Jurkat, Clone E6-1 (cell line): ENCODE results near the gene UBXN7.
"Not testable (repeated sequence)": the region's sequence is repeated elsewhere in the genome, so short reads cannot be mapped to it uniquely, and the experiment has no call there.

Source experiments
- DNase-seq: peaks from one replicate; pipeline ENCODE4 v3.0.0-alpha.2; 2011; ENCODE audit warnings: low read depth, low spot score
- H3K4me3 ChIP-seq: 2 replicates; pipeline ENCODE4 v1.5.1; 2011; ENCODE audit warnings: mild to moderate bottlenecking, low read length, control low read depth, moderate library complexity

The UBXN7 gene

GRCh38 chr3:196334982-196335381, 97.2 kb downstream of the UBXN7 start:
- H3K4me3 ChIP-seq, result no peak overlapping the region
- no peak for DNase-seq

GRCh38 chr3:196332168-196332567, 100.1 kb downstream of the UBXN7 start:
- H3K4me3 ChIP-seq, result no peak overlapping the region
- DNase-seq, result no peak

- no peak overlapping the region for H3K4me3 ChIP-seq
- DNase-seq, result no peak
Observed at GRCh38 chr3:196327405-196327804, 104.8 kb downstream of the UBXN7 start.

- no peak for DNase-seq
- no peak overlapping the region for H3K4me3 ChIP-seq
Observed at GRCh38 chr3:196326936-196327335, 105.3 kb downstream of the UBXN7 start.

GRCh38 chr3:196323691-196324090, 108.5 kb downstream of the UBXN7 start:
- DNase-seq, result peak; percentile 28

DNA sequence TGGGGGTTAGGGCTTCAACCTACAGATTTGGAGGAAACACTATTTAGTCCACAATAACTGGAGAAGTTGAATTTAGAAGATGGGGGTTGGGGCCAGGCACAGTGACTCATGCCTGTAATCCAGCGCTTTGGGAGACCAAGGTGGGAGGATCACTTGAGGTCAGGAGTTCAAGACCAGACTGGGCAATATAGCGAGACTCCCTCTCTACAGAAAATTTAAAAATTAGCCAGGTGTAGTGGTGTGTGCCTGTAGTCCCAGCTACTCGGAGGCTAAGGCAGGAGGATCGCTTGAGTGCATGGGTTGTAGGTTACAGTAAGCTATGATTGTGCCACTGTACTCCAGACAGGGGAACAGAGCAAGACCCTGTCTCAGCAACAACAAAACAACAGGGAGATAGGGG, 109.2 kb downstream of the UBXN7 start:
- no peak for DNase-seq

More at GRCh38 chr3:196323691-196324090, 108.5 kb downstream of the UBXN7 start:
- no peak overlapping the region for H3K4me3 ChIP-seq

DNA sequence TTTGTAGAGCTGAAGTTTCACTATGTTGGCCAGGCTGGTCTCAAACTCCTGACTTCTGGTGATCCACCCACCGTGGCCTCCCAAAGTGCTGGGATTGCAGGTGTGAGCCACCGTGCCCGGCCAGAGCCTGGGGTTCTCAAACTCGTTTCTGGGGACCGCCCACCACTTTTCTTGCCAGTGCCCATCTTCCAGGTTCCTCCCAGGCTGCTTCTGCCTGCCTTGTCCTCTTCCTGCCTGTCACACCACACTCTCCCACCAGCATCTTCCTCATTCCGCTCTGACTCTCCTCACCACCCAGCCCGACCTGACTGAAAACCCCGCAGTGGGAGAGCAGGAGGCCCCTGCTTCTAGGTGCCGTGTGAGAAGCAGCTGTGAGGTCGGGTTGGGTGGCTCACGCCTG, 111.1 kb downstream of the UBXN7 start:
- H3K4me3 ChIP-seq, result no peak overlapping the region
- DNase-seq, result no peak

More for the DNA sequence above, 109.2 kb downstream of the UBXN7 start:
- no peak overlapping the region for H3K4me3 ChIP-seq

DNA sequence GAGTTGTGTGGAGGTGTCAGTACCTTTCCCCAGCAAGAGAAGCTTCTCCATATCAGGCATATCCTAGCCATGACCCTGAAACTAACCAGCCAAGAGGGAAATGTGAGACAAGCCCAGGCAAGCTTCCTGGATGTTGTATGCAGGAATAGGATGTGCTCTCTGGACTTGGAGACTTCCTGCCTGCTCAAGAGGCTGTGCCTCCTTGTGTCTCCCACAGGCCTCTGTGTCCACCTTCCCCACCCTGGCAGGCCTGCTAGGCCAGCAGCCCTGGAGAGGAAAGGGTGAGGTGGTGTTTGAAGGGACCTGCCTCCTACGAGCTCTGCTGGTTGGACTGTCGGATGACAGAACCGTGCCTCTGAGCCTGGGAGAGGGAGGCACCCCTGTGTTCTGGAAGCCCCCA, 112.1 kb downstream of the UBXN7 start:
- no peak for DNase-seq

DNA sequence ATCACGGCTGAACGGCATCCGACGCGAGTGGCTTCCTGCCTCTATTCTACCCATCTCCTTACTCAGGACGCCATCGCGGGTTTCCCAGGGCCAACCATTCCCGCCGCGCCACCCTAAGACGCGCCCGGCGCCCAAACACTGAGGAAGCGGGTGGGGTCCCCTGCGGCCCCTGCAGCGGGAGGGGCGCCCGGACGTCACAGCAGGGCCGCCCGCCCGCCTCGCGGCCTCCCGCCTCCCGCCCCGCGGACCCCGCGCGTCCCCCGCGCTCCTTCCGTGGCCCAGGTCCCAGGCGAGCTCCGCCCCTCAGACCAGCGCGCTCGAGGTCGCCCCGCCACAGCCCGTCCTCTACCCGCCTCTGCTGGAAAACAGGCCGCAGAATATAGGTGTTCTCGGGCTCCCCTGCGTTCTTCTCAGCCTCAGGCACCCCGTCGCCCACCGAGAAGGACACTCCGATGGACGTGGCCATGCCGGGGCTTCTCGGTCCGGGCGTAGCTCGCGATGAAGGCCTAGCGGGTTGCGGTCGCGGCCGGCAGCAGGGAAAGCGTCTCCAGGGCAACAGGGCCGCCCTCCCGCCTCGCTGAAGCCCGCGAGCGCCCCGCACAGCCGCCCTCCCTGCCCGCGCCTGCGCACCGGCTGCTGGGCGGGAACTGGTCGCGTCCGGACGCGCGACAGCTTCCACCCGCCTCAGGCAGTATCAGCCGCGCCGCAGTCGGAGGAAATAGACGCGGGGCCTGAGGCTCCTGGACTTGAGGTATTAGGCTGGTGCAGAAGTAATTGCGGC, 114.3 kb downstream of the UBXN7 start, which contains the start of gene DYNLT2B:
Gene DYNLT2B, minus strand, starts transcription at position 554 of the 781 bp plus-strand sequence. Its CDS starts 88 bp downstream, at position 466.
- DNase-seq, result peak; percentile 80
- H3K4me3 ChIP-seq, result peak within 1 kb of the TSS; percentile 80

More for the DNA sequence above, 112.1 kb downstream of the UBXN7 start:
- no peak overlapping the region for H3K4me3 ChIP-seq

GRCh38 chr3:196316799-196317686, 115.2 kb downstream of the UBXN7 start:
- H3K4me3 ChIP-seq, result peak overlapping the region; percentile 80
- DNase-seq, result not testable (repeated sequence)

- no peak overlapping the region for H3K4me3 ChIP-seq
- DNase-seq, result no peak
Observed at GRCh38 chr3:196315821-196316220, 116.4 kb downstream of the UBXN7 start.

GRCh38 chr3:196314597-196314996, 117.6 kb downstream of the UBXN7 start:
- no peak for DNase-seq
- no peak overlapping the region for H3K4me3 ChIP-seq

DNA sequence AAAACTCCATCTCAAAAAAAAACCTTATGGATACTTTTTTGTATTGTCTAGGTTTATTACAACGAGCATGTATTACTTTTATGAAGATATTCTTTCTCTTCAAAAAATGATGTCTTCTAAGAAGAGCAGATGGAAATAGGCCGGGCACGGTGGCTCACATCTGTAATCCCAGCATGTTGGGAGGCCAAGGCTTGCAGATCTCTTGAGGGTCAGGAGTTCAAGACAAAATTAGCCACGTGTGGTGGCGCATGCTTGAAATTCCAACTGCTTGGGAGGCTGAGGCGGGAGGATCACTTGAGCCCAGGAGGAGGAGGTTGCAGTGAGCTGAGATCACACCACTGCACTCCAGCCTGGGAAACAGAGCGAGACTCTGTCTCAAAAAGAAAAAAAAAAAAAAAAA, 118.1 kb downstream of the UBXN7 start:
- not testable (repeated sequence) for DNase-seq, H3K4me3 ChIP-seq

- not testable (repeated sequence) for H3K4me3 ChIP-seq, DNase-seq
Observed at GRCh38 chr3:196302960-196303359, 129.3 kb downstream of the UBXN7 start.

- not testable (repeated sequence) for H3K4me3 ChIP-seq, DNase-seq
Observed at GRCh38 chr3:196302551-196302950, 129.7 kb downstream of the UBXN7 start.

- no peak for DNase-seq
Observed at GRCh38 chr3:196298521-196298920, 133.7 kb downstream of the UBXN7 start.

More at GRCh38 chr3:196298521-196298920, 133.7 kb downstream of the UBXN7 start:
- no peak overlapping the region for H3K4me3 ChIP-seq
